ENCODE data around the gene ITGAV. TPM values are rescaled to one million over a fixed set of nuclear protein-coding genes. Genes with fewer than 3 reads are reported as not detected.

ITGAV gene
- total and polyA plus RNA-seq, 9 donors = 35.3 to 123 (median 96.8) TPM

GRCh38 chr2:186544255-186544675 lies 45.6 kb upstream of the ITGAV start:
- DNase-seq = no peak
- Histone ChIP-seq H3K27ac (no peak overlapping the region), H3K36me3 (no peaks in the 10 kb centered on the region), H3K4me3 (no peak overlapping the region), H3K27me3 (no peaks in the 10 kb centered on the region), H3K4me1 (ENCODE audit: insufficient read depth) (no peaks in the 10 kb centered on the region), H3K9me3 (no peaks in the 10 kb centered on the region)
- TF ChIP-seq EP300 (IDR thresholded peaks at IDR 0.05) = no peak
- TF ChIP-seq CTCF (IDR thresholded peaks at IDR 0.05) = no peak
- no peak for TF ChIP-seq POLR2A (IDR thresholded peaks at IDR 0.05)
- intact Hi-C loops (cut with DNase I) = no loop called here
- WGBS, 3 donors = 14 to 21% (median 18%) methylated on average over 1 of the region's 1 CpG

GRCh38 chr2:186546846-186547245 lies 43.0 kb upstream of the ITGAV start:
- H3K27ac ChIP-seq = no peak overlapping the region
- TF ChIP-seq POLR2A (IDR thresholded peaks at IDR 0.05) = no peak
- TF ChIP-seq EP300 (IDR thresholded peaks at IDR 0.05) = no peak
- TF ChIP-seq CTCF (IDR thresholded peaks at IDR 0.05) = no peak
- intact Hi-C loops (cut with DNase I) = no loop called here
- H3K9me3 ChIP-seq = no peaks in the 10 kb centered on the region
- H3K27me3 ChIP-seq = no peaks in the 10 kb centered on the region
- no peaks in the 10 kb centered on the region for H3K4me1 ChIP-seq (ENCODE audit: insufficient read depth)
- no peak overlapping the region for H3K4me3 ChIP-seq
- H3K36me3 ChIP-seq = no peaks in the 10 kb centered on the region
- 0 to 41% (median 37%) methylated on average over 1 of the region's 1 CpG for WGBS, 3 donors
- DNase-seq = no peak

- Histone ChIP-seq H3K36me3 (no peaks in the 10 kb centered on the region), H3K27me3 (no peaks in the 10 kb centered on the region), H3K27ac (no peak overlapping the region), H3K9me3 (no peaks in the 10 kb centered on the region), H3K4me3 (no peak overlapping the region), H3K4me1 (ENCODE audit: insufficient read depth) (no peaks in the 10 kb centered on the region)
- DNase-seq = no peak
- 80 to 87% (median 82%) methylated on average over 8 of the region's 8 CpGs for WGBS, 3 donors
- no peak for TF ChIP-seq EP300 (IDR thresholded peaks at IDR 0.05)
- no peak for TF ChIP-seq POLR2A (IDR thresholded peaks at IDR 0.05)
- TF ChIP-seq CTCF (IDR thresholded peaks at IDR 0.05) = no peak
- intact Hi-C loops (cut with DNase I) = no loop called here
Measured at GRCh38 chr2:186551323-186552050, 38.4 kb upstream of the ITGAV start.

GRCh38 chr2:186554429-186554828 lies 35.4 kb upstream of the ITGAV start:
- intact Hi-C loops (cut with DNase I) = no loop called here
- Histone ChIP-seq H3K4me1 (ENCODE audit: insufficient read depth) (no peaks in the 10 kb centered on the region), H3K36me3 (no peaks in the 10 kb centered on the region), H3K27ac (no peak overlapping the region), H3K9me3 (no peaks in the 10 kb centered on the region), H3K4me3 (no peak overlapping the region), H3K27me3 (no peaks in the 10 kb centered on the region)
- no peak for DNase-seq
- TF ChIP-seq POLR2A (IDR thresholded peaks at IDR 0.05) = no peak
- no peak for TF ChIP-seq CTCF (IDR thresholded peaks at IDR 0.05)
- no peak for TF ChIP-seq EP300 (IDR thresholded peaks at IDR 0.05)
- 76 to 89% (median 86%) methylated on average over 1 of the region's 1 CpG for WGBS, 3 donors

Measured in ovary (tissue), 9 donors.